Calu3 (cell line): Measurements from ENCODE around the gene SMIM43. TPM values are rescaled to one million over a fixed set of nuclear protein-coding genes. Genes with fewer than 3 reads are reported as not detected.

Experiments
- Bru-seq: library from RNA; stranded (reverse); fragments of 400-500 nt; gene quantifications from one replicate; lab custom pipeline; 2021; lab: Mats Ljungman, UMichigan
- BruChase-seq, 2 experiments: library from RNA; stranded (reverse); fragments of 400-500 nt; gene quantifications; one replicate each; lab custom pipeline; 2021; lab: Mats Ljungman, UMichigan
- BruUV-seq: library from RNA; stranded (reverse); fragments of 400-500 nt; replicated peaks from 2 replicates; lab custom pipeline; 2021; lab: Mats Ljungman, UMichigan
- CTCF ChIA-PET: fragments of 300-600 bp; sonication (Branson Sonifier 250); formaldehyde crosslinking; loops from one replicate; lab custom pipeline; 2022; ENCODE audit warnings: antibody characterized with exemption; lab: Charles Lee
- DNase-seq: peaks from one replicate; pipeline ENCODE4 v3.0.0; 2022
- H3K27ac Mint-ChIP-seq: one replicate; pipeline ENCODE4 v1.8.0; 2022; ENCODE audit warnings: mixed read lengths; ENCODE audit not compliant: unreplicated experiment
- H3K27me3 Mint-ChIP-seq: one replicate; pipeline ENCODE4 v1.8.0; 2022; ENCODE audit warnings: mixed read lengths; ENCODE audit not compliant: unreplicated experiment
- H3K36me3 Mint-ChIP-seq: one replicate; pipeline ENCODE4 v1.8.0; 2022; ENCODE audit warnings: mild to moderate bottlenecking, moderate library complexity, mixed read lengths; ENCODE audit not compliant: insufficient read depth, unreplicated experiment
- H3K4me1 Mint-ChIP-seq: one replicate; pipeline ENCODE4 v1.8.0; 2022; ENCODE audit warnings: mild to moderate bottlenecking, low read depth, mixed read lengths; ENCODE audit not compliant: unreplicated experiment
- H3K4me3 Mint-ChIP-seq: one replicate; pipeline ENCODE4 v1.8.0; 2022; ENCODE audit warnings: mild to moderate bottlenecking, low read depth, moderate library complexity, mixed read lengths; ENCODE audit not compliant: unreplicated experiment
- H3K9me3 Mint-ChIP-seq: one replicate; pipeline ENCODE4 v1.8.0; 2022; ENCODE audit warnings: low read depth, mixed read lengths; ENCODE audit not compliant: unreplicated experiment
- CTCF ChIP-seq: fragments of 200-600 bp; IDR thresholded peaks from one replicate; pipeline ENCODE4 v1.8.0; 2022; ENCODE audit warnings: antibody characterized with exemption; ENCODE audit not compliant: unreplicated experiment
- intact Hi-C: fragments of 100-400 bp; cut with micrococcal nuclease; formaldehyde crosslinking; loops from one replicate; pipeline ENCODE4 v1.10.0; 2022; ENCODE audit not compliant: unreplicated experiment
- long read RNA-seq: library from polyadenylated mRNA; stranded (forward); transcript quantifications from one replicate; pipeline ENCODE4 v2.0.0, GENCODE V29; 2022
- total RNA-seq: library from RNA; stranded (reverse); gene quantifications from 2 replicates; pipeline ENCODE4 v1.2.3, GENCODE V29; 2022

Gene SMIM43
- total RNA-seq (not detected in 2 replicates), Bru-seq, nascent RNA (not detected), BruChase-seq, experiment 1, labeled RNA remaining after a 6-hour chase (not detected), BruChase-seq, experiment 2, labeled RNA remaining after a 2-hour chase (not detected)
- long read RNA-seq: 0 reads

GRCh38 chr4:121764702-121765367 is at the start of gene SMIM43:
Gene SMIM43, minus strand, starts transcription at chr4:121765164. Its CDS starts 59 bp downstream, at chr4:121765105.
- Mint-ChIP-seq H3K4me1 (no peaks in the 10 kb centered on the region), H3K27me3 (no peaks in the 10 kb centered on the region), H3K36me3 (no peaks in the 10 kb centered on the region), H3K27ac (no peak within 1 kb of the TSS), H3K9me3 (no peaks in the 10 kb centered on the region), H3K4me3 (peak within 1 kb of the TSS; percentile 48)
- intact Hi-C loops: no loop called here
- no peak for DNase-seq
- no TSS peak for BruUV-seq
- TF ChIP-seq CTCF: no peak
- CTCF ChIA-PET: no interaction called here

- BruUV-seq: no TSS peak
- Mint-ChIP-seq H3K4me1 (peaks cover 10% of the 10 kb centered on the region), H3K4me3 (no peak overlapping the region), H3K9me3 (no peaks in the 10 kb centered on the region), H3K27me3 (no peaks in the 10 kb centered on the region), H3K27ac (no peak overlapping the region), H3K36me3 (peaks cover 23% of the 10 kb centered on the region)
- no peak for TF ChIP-seq CTCF
- DNase-seq: no peak
- CTCF ChIA-PET: no interaction called here
- intact Hi-C loops: no loop called here
Observed at GRCh38 chr4:121814756-121815155, 49.8 kb upstream of the SMIM43 start.

- no peak for TF ChIP-seq CTCF
- H3K36me3 Mint-ChIP-seq: peaks cover 9% of the 10 kb centered on the region
- H3K9me3 Mint-ChIP-seq: no peaks in the 10 kb centered on the region
- intact Hi-C loops: no loop called here
- CTCF ChIA-PET: no interaction called here
- no peaks in the 10 kb centered on the region for H3K4me1 Mint-ChIP-seq
- BruUV-seq: no TSS peak
- no peak for DNase-seq
- no peak overlapping the region for H3K27ac Mint-ChIP-seq
- H3K4me3 Mint-ChIP-seq: no peak overlapping the region
- no peaks in the 10 kb centered on the region for H3K27me3 Mint-ChIP-seq
Observed at GRCh38 chr4:121811122-121811521, 46.2 kb upstream of the SMIM43 start.

GRCh38 chr4:121806411-121806810 is 41.4 kb upstream of the SMIM43 start:
- CTCF ChIA-PET: interaction anchor here (0.6 kb wide), 1 partner anchor 364 kb away, joined by 3 read pairs; no protein-coding TSS in a partner anchor
- H3K4me1 Mint-ChIP-seq: no peaks in the 10 kb centered on the region
- peaks cover 12% of the 10 kb centered on the region for H3K36me3 Mint-ChIP-seq
- H3K27me3 Mint-ChIP-seq: no peaks in the 10 kb centered on the region
- DNase-seq: no peak
- no peak overlapping the region for H3K4me3 Mint-ChIP-seq
- no TSS peak for BruUV-seq
- intact Hi-C loops: no loop called here
- no peaks in the 10 kb centered on the region for H3K9me3 Mint-ChIP-seq
- no peak for TF ChIP-seq CTCF
- no peak overlapping the region for H3K27ac Mint-ChIP-seq
